ENCODE measurements around the gene NUAK1. TPM values are rescaled to one million over a fixed set of nuclear protein-coding genes. Genes with fewer than 3 reads are reported as not detected.
A peak's percentile ranks its signal among the peaks of the same experiment; 100 is the strongest.
"Not testable (repeated sequence)": the region's sequence is repeated elsewhere in the genome, so short reads cannot be mapped to it uniquely, and the experiment has no call there.

NUAK1 gene
- total RNA-seq, 1 experiment from 2014 or later = 13.4 TPM

DNA sequence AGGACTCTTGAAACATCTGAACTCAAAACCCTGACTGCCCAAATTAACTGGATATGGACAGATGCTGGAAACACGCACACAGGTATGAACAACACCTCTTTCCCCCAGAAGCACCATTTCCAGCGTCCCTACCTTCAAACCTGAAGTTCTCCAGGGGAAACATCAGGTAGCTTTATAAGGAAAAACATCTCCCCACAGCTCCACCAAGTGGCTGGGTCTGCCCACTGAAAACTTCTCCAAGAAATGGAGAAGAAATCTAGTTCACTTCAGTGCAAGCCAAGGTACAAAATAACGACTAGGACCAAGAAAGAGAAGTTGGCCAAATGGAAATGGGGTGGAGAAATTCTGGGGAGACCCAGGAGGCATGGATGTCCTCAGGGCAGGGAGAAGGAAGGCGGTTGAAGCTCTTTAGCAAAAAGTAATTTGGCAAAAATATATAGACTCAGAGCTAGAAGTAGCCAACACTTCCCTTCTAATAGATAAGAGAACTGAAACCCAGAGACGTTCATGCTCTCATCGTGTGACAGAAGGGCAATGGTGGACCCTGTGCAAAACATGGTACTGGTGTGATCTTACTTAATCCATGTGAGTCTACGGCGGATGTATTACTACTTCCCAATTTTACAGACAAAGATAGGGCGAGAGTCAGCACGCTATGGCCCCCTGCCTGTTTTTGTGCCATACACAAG lies 10.5 kb upstream of the NUAK1 start:
- DNase-seq (ENCODE audit: extremely low read depth, low read depth) = peak; percentile 41

- no peak for DNase-seq (ENCODE audit: extremely low read depth, low read depth)
These were observed 9.2 kb upstream of the NUAK1 start for GRCh38 chr12:106147956-106148355.

GRCh38 chr12:106146987-106147386 lies 8.2 kb upstream of the NUAK1 start:
- no peak for DNase-seq (ENCODE audit: extremely low read depth, low read depth)

- no peak for DNase-seq (ENCODE audit: extremely low read depth, low read depth)
These were observed 7.0 kb upstream of the NUAK1 start for GRCh38 chr12:106145539-106146447.

GRCh38 chr12:106144847-106145246 lies 6.1 kb upstream of the NUAK1 start:
- DNase-seq (ENCODE audit: extremely low read depth, low read depth) = no peak

GRCh38 chr12:106142591-106143261 lies 4.0 kb upstream of the NUAK1 start:
- DNase-seq (ENCODE audit: extremely low read depth, low read depth) = no peak

DNA sequence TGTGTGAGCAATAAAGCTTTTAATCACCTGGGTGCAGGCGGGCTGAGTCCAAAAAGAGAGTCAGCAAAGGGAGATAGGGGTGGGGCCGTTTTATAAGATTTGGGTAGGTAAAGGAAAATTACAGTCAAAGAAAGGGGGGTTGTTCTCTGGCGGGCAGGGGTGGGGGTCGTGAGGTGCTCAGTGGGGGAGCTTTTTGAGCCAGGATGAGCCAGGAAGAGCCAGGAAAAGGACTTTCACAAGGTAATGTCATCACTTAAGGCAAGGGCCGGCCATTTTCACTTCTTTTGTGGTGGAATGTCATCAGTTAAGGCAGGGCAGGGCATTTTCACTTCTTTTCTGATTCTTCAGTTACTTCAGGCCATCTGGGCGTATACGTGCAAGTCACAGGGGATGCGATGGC lies 3.2 kb upstream of the NUAK1 start:
- DNase-seq (ENCODE audit: extremely low read depth, low read depth) = not testable (repeated sequence)

DNA sequence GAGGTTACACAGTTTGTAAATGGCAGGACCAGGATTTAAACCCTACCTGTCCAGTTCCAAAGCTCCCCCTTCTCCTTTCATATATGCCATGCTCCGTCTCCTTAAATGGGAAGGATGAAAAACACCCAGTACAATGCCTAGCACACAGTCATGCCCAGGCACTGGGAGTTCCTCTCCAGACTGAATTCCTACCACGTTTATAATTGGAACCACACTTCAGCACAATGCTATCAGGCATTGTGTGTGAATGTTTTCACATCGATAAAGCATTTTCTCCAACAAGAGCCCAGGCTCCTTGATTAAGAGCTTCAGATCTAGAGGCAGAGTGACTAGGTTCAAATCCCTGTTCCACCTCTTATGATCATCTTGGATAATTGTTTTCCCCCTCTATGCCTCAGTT lies 2.7 kb upstream of the NUAK1 start:
- no peak for DNase-seq (ENCODE audit: extremely low read depth, low read depth)

- DNase-seq (ENCODE audit: extremely low read depth, low read depth) = no peak
These were observed 2.2 kb upstream of the NUAK1 start for GRCh38 chr12:106141003-106141402.

- DNase-seq (ENCODE audit: extremely low read depth, low read depth) = no peak
These were observed 1.7 kb upstream of the NUAK1 start for GRCh38 chr12:106140223-106140986.

DNA sequence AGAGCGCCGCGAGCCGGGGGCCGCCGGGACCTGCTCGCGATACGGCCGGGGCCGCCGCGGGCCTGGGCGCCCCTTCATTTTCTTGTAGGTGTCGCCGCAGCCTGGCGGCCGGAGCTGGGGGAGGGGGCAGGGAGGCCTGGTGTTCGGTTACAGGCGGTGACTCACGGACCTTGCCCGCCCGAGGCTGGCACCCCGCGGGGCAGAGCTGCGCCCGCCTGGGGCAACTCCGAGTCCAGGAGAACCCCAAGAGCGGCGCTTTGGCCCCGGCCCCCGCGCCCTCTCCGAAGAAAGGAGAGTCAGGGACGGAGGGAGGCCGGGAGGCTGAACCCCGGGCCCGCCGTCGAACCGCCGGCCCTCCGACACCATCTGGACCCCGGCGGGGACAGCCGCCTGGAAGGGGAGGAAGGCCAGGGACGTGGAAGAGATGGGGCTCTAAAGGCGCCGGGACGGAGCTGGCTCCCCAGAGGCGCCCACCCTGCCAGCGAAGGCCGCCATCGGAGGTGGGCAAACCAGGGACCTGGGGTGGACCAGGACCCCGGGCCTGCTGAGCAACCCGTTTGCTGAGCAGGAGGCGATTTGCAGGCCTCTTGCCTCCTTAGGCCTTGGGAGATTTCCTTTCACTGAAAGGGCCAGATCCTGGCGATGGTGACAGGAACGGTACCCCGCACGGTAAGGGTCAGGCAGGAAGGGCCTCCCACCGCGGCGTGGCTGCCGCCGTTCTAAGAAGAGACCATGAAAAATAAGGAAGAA lies 843 bp upstream of the NUAK1 start:
- DNase-seq (ENCODE audit: extremely low read depth, low read depth) = peak; percentile 81

DNA sequence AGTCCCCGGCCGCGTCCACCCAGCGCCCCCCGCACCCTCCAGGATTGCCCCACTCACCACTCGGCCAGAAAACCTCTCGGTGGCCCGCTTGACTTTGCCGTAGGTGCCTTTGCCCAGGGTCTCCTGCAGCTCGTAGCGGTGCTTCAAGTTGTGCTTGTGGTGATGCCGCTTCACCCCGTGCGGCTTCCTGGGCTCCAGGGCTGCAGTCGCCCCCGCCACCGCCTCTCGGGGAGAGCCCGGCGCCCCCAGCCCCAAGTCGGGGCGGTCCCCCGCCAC lies 459 bp downstream of the NUAK1 start:
- DNase-seq (ENCODE audit: extremely low read depth, low read depth) = no peak

DNA sequence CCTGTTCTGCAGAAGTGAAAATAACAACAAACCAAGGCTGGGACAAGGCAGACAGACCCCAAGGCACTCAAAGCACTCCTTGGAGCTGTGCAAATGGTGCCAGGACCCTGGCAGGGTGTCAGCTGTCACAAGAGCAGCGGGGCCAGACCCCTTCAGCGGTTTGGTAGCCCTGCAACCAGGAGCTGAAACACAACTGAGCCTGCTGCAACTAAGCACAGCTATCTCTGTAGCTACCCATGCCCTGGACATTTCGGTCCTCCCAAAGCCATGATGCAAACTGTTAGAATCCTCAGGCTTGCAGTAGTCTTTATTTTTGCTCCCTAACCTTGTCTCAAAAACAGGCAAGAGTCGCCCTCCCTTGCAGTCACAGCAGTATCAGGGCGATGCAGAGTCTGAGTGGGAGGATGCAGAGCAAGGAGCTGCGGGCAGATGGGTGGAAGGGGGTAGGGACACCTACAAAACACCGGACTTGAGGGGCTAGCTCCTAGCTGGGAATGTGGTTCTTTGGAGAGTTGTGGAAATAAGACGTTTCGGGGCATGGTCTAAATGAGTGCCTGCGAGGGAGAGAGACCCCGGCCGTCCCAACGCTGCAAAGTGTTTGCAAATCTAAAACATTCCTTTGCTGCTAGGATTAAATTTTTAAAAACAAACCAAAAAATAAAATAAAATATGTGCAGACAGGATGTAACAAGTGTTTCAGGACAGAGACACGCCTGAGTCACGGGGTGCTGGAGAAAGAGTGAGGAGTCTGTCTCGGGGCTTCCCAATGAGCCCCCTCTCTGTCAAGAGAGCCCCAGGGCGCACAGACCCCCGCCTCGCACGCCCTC lies 1.0 kb downstream of the NUAK1 start:
- DNase-seq (ENCODE audit: extremely low read depth, low read depth) = no peak

DNA sequence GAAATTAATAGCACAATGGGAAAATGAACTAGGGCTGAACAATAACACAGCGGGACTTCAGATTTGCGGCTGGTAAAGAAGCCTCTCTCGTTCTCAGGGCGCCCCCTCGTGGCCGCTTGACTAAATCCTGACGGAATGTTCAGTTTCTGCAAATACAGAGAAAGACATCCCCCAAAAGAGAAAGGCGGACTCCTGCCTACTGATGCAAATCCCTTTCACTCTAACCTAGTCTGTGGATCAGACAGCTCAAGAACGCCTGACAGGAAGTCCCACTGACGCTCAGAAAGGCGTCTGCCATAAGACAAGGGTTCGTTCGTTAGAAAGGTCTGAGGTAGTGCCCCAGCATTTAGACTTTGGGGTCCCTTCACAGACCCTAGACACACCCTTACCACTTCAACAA lies 2.5 kb downstream of the NUAK1 start:
- DNase-seq (ENCODE audit: extremely low read depth, low read depth) = peak; percentile 85

DNA sequence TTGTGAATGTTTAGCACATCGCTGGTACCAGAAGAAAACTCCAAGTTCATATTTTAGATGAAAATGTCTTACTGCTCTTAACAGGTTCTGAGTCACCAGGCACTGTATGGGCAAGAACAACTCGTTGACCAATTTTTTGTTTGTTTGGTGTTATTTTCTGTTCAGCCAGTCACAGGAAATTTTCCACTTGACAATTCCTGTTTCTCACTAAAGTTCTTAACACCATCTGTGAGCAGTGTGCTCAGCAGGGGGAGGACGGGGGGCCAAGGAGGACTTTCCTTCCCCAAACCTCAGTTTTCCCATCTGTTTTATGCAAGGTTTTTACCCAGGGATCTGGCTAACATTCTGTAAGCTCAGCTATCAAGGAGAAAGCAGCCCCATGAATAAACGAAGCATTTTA lies 3.0 kb downstream of the NUAK1 start:
- DNase-seq (ENCODE audit: extremely low read depth, low read depth) = peak; percentile 52

DNA sequence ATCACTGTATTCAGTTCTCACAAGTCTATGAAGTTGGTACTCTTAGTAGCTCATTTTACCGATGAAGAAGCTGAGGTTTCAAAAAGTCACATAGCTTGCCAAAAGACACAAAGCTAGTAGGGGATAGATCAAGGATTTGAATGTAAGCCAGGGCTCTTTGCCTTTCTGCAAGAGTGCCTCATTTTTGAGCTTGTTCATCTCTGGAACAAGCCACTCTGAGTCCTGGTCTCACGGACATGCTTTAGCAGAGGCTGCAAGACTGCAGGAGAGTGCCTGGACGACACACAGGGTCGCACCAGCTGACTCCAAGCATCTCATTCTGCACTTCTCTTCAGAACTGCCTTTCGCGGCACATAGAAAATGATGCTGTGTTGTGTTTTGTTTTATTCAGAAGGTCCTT lies 3.7 kb downstream of the NUAK1 start:
- no peak for DNase-seq (ENCODE audit: extremely low read depth, low read depth)

GRCh38 chr12:106134294-106134949 lies 4.3 kb downstream of the NUAK1 start:
- no peak for DNase-seq (ENCODE audit: extremely low read depth, low read depth)

DNA sequence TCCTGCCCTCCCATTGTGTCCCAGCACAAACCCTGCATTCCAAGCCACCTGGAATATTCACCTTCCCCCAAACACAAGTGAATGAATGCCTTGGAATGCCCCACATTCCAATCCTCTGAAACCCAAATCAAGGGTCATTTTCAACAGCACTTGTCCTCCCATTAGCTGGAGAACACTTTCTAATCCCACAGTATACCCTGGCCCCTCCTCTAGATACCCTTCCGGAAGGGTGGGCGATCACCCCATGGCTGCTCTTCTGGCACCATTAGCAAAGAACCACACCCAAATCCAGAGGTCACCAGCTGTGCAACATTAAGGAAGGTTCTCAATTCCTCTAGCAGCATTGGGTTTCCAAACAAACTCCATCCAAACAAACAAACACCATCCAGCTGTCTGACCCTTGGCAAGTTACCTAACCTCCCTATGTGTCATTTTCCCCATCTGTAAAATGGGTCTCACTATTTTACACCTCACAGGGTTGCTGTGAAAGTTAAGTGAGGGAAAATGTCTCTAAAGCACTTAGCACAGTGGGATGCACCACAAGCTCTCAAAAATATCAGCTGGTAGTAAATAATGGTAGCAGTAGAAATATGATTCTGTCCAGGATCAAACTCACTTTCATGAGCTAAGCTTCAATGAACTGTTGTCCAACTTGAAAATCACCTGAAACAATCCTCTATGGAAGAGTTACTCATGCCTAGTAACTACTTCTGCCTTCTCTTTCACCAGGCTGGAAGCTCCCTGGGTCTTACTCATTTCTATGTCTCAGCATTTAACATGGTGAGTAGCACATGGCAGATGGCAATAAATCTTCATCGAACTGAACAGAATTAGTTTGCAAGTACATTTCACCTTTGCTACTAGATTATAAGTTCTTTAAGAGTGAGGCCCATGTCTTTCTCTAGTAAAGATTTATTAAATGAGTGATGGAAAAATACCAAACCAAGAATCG lies 5.3 kb downstream of the NUAK1 start:
- no peak for DNase-seq (ENCODE audit: extremely low read depth, low read depth)
